Measurements from ENCODE around the gene KCNJ12.
"Not testable (repeated sequence)": the region's sequence is repeated elsewhere in the genome, so short reads cannot be mapped to it uniquely, and the experiment has no call there.

DNA sequence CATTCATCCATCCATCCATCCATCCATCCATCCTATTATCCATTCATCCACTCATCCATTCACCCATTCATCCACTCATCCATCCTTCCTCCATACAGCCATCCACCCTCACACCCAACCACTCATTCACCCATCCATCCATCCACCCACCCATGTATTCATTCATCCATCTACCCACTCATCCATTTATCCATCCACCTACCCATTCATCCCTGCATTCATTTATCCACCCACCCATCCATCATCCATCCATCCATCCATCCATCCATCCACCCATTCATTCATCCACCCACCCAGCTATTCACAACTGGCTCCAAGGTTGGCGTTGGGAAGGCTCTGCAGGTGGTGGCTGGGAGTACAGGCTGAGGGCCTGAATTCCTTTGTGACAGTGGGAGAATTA is 31.6 kb downstream of the KCNJ12 start:
- TF ChIP-seq, protein P1, sequence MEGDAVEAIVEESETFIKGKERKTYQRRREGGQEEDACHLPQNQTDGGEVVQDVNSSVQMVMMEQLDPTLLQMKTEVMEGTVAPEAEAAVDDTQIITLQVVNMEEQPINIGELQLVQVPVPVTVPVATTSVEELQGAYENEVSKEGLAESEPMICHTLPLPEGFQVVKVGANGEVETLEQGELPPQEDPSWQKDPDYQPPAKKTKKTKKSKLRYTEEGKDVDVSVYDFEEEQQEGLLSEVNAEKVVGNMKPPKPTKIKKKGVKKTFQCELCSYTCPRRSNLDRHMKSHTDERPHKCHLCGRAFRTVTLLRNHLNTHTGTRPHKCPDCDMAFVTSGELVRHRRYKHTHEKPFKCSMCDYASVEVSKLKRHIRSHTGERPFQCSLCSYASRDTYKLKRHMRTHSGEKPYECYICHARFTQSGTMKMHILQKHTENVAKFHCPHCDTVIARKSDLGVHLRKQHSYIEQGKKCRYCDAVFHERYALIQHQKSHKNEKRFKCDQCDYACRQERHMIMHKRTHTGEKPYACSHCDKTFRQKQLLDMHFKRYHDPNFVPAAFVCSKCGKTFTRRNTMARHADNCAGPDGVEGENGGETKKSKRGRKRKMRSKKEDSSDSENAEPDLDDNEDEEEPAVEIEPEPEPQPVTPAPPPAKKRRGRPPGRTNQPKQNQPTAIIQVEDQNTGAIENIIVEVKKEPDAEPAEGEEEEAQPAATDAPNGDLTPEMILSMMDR (IDR thresholded peaks at IDR 0.05 in 2 of 3, conservative IDR thresholded peaks at IDR 0.05 in 1 of 3; ENCODE audit: borderline replicate concordance in 1 of 3, insufficient read depth in 1 of 3, low read depth in 2 of 3, low read length in 2 of 3): not testable (repeated sequence)
- TF ChIP-seq YY1 (IDR thresholded peaks at IDR 0.05; ENCODE audit: extremely low read depth, insufficient replicate concordance, low read depth, low read length); EZH2 (IDR thresholded peaks at IDR 0.05); POLR2A (IDR thresholded peaks at IDR 0.05; ENCODE audit: borderline replicate concordance, extremely low read depth, insufficient read depth, insufficient read length); POLR2AphosphoS5 (IDR thresholded peaks at IDR 0.05; ENCODE audit: low read depth, low read length); ZFX (IDR thresholded peaks at IDR 0.05): not testable (repeated sequence)
- TF ChIP-seq, protein P2, sequence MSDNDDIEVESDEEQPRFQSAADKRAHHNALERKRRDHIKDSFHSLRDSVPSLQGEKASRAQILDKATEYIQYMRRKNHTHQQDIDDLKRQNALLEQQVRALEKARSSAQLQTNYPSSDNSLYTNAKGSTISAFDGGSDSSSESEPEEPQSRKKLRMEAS (IDR thresholded peaks at IDR 0.05): not testable (repeated sequence)

Measured in HCT116 (cell line).